ENCODE results near the gene TMEM270. TPM values are rescaled to one million over a fixed set of nuclear protein-coding genes. Genes with fewer than 3 reads are reported as not detected.
"Not testable (repeated sequence)": the region's sequence is repeated elsewhere in the genome, so short reads cannot be mapped to it uniquely, and the experiment has no call there.

TMEM270 gene
- polyA plus RNA-seq, 3 donors: not detected

DNA sequence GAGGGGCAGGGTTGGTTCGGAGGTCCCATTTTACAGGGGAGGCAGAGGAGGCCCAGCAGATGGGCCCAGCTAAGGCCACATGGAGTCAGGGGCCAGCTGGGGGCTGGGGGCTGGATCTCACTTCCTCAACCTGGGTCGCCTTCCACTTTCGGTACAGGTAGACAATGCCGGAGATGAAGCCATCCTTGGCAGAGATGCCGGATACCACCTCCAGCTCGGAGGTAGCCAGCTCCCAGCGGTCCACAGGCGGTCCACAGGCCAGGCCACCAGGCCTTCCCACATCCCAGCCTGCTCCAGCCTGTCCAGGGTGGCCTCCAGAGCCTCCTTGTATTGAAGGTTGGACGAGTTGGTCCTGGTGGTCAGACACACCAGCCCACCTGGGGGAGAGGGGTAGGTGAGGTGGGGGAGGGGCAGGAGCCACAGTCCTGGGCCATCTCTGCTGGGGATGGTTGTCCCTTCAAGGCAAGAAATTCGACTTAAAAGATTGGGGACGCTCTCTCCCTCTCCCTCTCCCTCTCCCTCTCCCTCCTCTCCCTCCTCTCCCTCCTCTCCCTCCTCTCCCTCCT is 26.2 kb upstream of the TMEM270 start:
- intact Hi-C loops (cut with micrococcal nuclease): no loop called here
- peaks cover 15 to 24% (median 16%) of the 10 kb centered on the region in 3 donors for H3K27me3 Mint-ChIP-seq (ENCODE audit: low read depth in 3 of 3)

DNA sequence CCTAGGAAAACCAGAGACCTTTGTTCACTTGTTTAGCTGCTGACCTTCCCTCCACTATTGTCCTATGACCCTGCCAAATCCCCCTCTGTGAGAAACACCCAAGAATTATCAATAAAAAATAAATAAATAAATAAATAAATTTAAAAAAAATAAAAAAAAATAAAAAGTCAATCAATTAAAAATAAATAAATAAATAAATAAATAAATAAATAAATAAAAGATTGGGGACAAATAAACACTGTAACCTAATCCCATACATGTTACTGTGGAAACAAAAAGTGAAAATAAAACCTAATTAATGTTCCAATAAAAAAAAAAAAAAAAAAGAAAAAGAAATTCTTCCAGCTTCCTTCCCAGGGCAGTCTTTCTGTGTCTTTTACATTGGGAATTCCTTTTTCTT is 23.8 kb upstream of the TMEM270 start:
- H3K36me3 Mint-ChIP-seq; H3K27ac ChIP-seq (ENCODE audit: low read depth in 1 of 2, low read length in 2 of 2); H3K9me3 Mint-ChIP-seq; H3K79me2 ChIP-seq (ENCODE audit: insufficient read depth, low read length); H3K4me3 Mint-ChIP-seq; DNase-seq; H4K20me1 ChIP-seq (ENCODE audit: insufficient read depth, low read length); H3K4me3 ChIP-seq (replicated peaks in 1 of 3; ENCODE audit: low read depth in 2 of 3, low read length in 3 of 3); H3K27ac Mint-ChIP-seq; intact Hi-C loops (cut with micrococcal nuclease); H3K4me2 ChIP-seq (replicated peaks; ENCODE audit: extremely low read depth, low read length, poor library complexity, severe bottlenecking); H3K27me3 ChIP-seq (ENCODE audit: control insufficient read depth in 2 of 2, insufficient read depth in 2 of 2, low read length in 2 of 2); H3K36me3 ChIP-seq (replicated peaks in 1 of 2; ENCODE audit: control insufficient read depth in 1 of 2, insufficient read depth in 2 of 2, low read length in 2 of 2); H3K9me3 ChIP-seq (replicated peaks in 1 of 2; ENCODE audit: control insufficient read depth in 1 of 2, insufficient read depth in 1 of 2, low read length in 2 of 2); H3K9ac ChIP-seq (ENCODE audit: insufficient read depth, low read length, poor library complexity, severe bottlenecking); H2AFZ ChIP-seq (ENCODE audit: insufficient read depth, low read depth, low read length, poor library complexity, severe bottlenecking): not testable (repeated sequence)
- peaks cover 16% of the 10 kb centered on the region for H3K4me1 Mint-ChIP-seq
- peaks cover 12 to 18% of the 10 kb centered on the region in 2 donors for H3K4me1 ChIP-seq (ENCODE audit: control insufficient read depth in 1 of 2, insufficient read depth in 2 of 2, low read length in 2 of 2)
- peaks cover 10 to 12% (median 10%) of the 10 kb centered on the region in 3 donors for H3K27me3 Mint-ChIP-seq (ENCODE audit: low read depth in 3 of 3)

More for the DNA sequence above, 26.2 kb upstream of the TMEM270 start:
- Histone ChIP-seq H3K27ac (ENCODE audit: low read depth in 1 of 2, low read length in 2 of 2) (no peak overlapping the region), H3K4me2 (replicated peaks; ENCODE audit: extremely low read depth, low read length, poor library complexity, severe bottlenecking) (no peak overlapping the region), H3K4me3 (replicated peaks in 1 of 3; ENCODE audit: low read depth in 2 of 3, low read length in 3 of 3) (no peak overlapping the region), H3K9me3 (replicated peaks in 1 of 2; ENCODE audit: control insufficient read depth in 1 of 2, insufficient read depth in 1 of 2, low read length in 2 of 2) (no peaks in the 10 kb centered on the region), H3K4me1 (ENCODE audit: control insufficient read depth in 1 of 2, insufficient read depth in 2 of 2, low read length in 2 of 2) (peaks cover 8 to 17% of the 10 kb centered on the region in 2 donors), H3K27me3 (ENCODE audit: control insufficient read depth in 2 of 2, insufficient read depth in 2 of 2, low read length in 2 of 2) (peaks cover 0 to 7% of the 10 kb centered on the region in 2 donors), H3K36me3 (replicated peaks in 1 of 2; ENCODE audit: control insufficient read depth in 1 of 2, insufficient read depth in 2 of 2, low read length in 2 of 2) (no peaks in the 10 kb centered on the region), H4K20me1 (ENCODE audit: insufficient read depth, low read length) (no peaks in the 10 kb centered on the region), H2AFZ (ENCODE audit: insufficient read depth, low read depth, low read length, poor library complexity, severe bottlenecking) (no peak overlapping the region), H3K9ac (ENCODE audit: insufficient read depth, low read length, poor library complexity, severe bottlenecking) (no peak overlapping the region), H3K79me2 (ENCODE audit: insufficient read depth, low read length) (no peaks in the 10 kb centered on the region)
- no peak for DNase-seq
- Mint-ChIP-seq H3K9me3 (peaks cover 0 to 2% (median 0%) of the 10 kb centered on the region in 7 donors), H3K27ac (no peak overlapping the region), H3K36me3 (no peaks in the 10 kb centered on the region), H3K4me1 (peaks cover 12% of the 10 kb centered on the region), H3K4me3 (no peak overlapping the region)
- WGBS (ENCODE audit: insufficient coverage): 99% methylated on average over 8 of the region's 11 CpGs
- TF ChIP-seq, protein P1, sequence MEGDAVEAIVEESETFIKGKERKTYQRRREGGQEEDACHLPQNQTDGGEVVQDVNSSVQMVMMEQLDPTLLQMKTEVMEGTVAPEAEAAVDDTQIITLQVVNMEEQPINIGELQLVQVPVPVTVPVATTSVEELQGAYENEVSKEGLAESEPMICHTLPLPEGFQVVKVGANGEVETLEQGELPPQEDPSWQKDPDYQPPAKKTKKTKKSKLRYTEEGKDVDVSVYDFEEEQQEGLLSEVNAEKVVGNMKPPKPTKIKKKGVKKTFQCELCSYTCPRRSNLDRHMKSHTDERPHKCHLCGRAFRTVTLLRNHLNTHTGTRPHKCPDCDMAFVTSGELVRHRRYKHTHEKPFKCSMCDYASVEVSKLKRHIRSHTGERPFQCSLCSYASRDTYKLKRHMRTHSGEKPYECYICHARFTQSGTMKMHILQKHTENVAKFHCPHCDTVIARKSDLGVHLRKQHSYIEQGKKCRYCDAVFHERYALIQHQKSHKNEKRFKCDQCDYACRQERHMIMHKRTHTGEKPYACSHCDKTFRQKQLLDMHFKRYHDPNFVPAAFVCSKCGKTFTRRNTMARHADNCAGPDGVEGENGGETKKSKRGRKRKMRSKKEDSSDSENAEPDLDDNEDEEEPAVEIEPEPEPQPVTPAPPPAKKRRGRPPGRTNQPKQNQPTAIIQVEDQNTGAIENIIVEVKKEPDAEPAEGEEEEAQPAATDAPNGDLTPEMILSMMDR (IDR thresholded peaks at IDR 0.05): no peak

All from CD14-positive monocyte (primary cell).